ENCODE data around the gene SMIM45.

SMIM45 gene

DNA sequence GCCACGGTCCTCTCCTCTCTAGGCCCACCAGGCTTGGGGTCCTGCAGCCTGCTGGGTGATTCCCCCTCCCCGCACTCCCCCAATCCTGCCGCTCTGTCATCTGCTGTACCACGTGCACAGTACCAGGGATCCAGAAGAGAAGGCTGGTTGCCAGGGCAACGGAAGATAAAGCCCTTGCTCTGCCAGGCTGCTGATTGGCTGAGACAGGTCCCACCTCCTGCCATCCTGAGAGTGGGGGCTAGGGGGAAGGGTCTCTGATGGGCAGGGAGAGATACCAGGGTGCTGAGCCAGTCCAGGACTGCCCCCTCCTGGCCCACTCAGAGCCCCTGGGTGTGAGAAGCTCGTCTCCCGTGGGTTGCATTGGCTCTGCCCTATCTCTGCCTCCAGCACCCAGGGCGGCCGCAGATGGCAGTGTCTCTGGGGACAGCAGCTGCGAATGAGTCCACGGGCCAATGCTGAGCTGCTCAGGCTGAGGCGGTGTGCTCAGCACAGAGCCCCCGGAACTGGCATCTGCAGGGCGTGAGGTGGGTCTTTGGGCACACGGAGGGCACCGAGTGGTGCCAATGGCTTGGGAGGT is at the start of gene SMIM45:
Gene SMIM45 (plus strand): TSS at position 253 of the 577 bp plus-strand sequence.
- no peak for DNase-seq (ENCODE audit: low spot score in 2 of 2)
- Mint-ChIP-seq H3K4me3 (no peak within 1 kb of the TSS), H3K9me3 (no peaks in the 10 kb centered on the region), H3K27ac (peak within 1 kb of the TSS; percentile 18), H3K4me1 (peaks cover 9% of the 10 kb centered on the region), H3K36me3 (peaks cover under 1% of the 10 kb centered on the region)
- peak; percentile 20 for ATAC-seq

DNA sequence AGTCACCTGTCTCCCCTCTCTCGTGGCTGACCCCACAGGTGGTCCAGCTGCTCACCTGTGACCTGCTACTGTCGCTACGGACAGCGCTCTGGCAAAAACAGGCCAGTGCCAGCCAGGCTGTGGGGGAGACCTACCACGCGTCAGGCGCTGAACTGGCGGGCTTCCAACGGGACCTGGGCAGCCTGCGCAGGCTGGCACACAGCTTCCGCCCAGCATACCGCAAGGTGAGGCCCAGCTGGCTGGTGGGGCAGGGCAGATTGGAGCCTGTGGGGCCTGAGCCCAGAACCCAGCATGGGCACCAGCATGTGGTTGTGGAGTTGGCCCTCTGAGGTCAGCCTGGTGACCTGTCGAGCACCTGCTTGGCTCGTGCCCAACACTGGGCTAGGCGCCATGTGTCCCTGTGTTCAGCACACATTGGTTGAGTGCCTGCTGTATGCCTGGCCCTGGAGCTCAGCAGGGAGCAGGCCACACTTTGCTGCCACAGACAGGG is 49.0 kb upstream of the SMIM45 start:
- no peak for ATAC-seq
- no peak for DNase-seq (ENCODE audit: low spot score in 2 of 2)
- H3K9me3 Mint-ChIP-seq: no peaks in the 10 kb centered on the region
- peaks cover 97% of the 10 kb centered on the region for H3K36me3 Mint-ChIP-seq
- no peak overlapping the region for H3K4me3 Mint-ChIP-seq
- H3K4me1 Mint-ChIP-seq: peaks cover 11% of the 10 kb centered on the region
- peak overlapping the region; percentile 64 for H3K27ac Mint-ChIP-seq

DNA sequence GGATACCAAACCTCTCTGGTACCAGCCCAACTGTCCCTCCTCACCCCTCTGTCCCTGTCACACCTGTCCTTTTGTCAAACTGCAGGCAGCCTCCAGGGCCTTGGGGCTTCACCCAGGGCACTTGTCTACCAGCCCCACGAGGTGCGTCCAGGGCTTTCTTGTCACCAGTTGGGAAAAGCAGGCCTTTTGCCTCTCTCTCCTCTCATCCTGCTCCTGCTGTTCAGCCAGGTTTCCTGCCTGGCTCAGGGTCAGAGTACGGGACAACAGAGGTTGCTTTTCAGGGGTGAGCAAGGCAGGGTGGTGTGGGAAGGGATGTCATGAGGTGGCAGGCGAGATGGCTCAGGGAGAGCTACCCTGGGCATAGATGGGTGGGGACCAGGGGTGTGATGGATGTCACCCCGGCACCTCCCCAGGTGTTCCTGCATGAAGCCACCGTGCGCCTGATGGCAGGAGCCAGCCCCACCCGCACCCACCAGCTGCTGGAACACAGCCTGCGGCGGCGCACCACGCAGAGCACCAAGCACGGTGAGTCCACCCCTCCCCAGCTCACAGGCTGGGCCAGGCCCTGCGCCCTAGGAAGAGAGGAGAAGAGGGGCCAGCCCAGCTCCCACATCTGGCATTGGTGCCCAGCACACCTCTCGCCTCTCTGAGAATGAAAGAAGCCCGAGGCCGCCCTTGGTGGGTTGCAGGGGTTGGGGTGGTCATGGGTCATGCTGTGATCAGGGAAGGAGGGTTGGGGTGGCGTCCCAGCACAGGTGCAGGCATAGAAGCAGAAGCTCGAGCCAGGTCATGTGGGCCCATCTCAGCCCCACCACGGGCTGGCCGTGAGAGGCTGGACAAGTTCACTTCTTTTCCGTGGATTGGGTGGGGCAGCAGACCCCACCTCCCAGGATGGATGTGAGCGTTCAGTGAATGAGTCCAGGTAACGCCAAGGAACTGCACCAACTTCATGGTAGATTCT is 47.2 kb upstream of the SMIM45 start:
- DNase-seq (ENCODE audit: low spot score in 2 of 2) (no peak), ATAC-seq (no peak)
- peak overlapping the region; percentile 72 for H3K27ac Mint-ChIP-seq
- H3K9me3 Mint-ChIP-seq: no peaks in the 10 kb centered on the region
- H3K36me3 Mint-ChIP-seq: peaks cover 91% of the 10 kb centered on the region
- H3K4me3 Mint-ChIP-seq: no peak overlapping the region
- peaks cover 27% of the 10 kb centered on the region for H3K4me1 Mint-ChIP-seq

DNA sequence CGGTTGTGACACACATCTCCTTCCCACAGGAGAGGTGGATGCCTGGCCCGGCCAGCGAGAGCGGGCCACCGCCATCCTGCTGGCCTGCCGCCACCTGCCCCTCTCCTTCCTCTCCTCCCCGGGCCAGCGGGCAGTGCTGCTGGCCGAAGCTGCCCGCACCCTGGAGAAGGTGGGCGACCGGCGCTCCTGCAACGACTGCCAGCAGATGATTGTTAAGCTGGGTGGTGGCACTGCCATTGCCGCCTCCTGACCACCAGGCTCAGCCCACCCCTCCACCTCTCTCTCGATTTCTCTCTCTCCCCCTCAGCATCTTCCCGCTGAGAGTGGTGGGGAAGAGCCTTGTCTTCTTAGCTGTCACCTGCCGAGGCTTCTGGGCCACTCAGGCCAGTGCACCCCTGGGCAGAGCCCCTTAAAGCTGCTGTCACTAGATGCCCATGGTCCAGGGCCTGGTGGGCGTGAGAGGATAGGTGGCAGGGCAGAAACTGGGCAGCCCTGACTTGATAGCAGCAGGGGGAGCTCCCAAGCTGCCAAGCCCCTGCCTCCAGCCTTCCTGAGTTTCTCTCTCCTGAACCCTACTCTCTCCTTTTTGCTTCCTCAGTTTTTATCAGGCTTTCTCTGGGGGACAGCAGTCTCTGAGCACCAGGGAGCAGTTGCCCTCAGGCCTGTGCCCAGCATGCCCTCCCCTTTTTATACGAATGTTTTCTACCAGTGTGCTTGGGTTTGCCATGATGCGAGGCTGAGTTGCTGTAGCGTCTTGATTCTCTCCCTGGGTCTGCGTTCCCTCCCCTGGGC is 46.3 kb upstream of the SMIM45 start:
- H3K27ac Mint-ChIP-seq: peak overlapping the region; percentile 72
- no peaks in the 10 kb centered on the region for H3K9me3 Mint-ChIP-seq
- DNase-seq (ENCODE audit: low spot score in 2 of 2): no peak
- peaks cover 82% of the 10 kb centered on the region for H3K36me3 Mint-ChIP-seq
- no peak for ATAC-seq
- peaks cover 27% of the 10 kb centered on the region for H3K4me1 Mint-ChIP-seq
- H3K4me3 Mint-ChIP-seq: no peak overlapping the region

DNA sequence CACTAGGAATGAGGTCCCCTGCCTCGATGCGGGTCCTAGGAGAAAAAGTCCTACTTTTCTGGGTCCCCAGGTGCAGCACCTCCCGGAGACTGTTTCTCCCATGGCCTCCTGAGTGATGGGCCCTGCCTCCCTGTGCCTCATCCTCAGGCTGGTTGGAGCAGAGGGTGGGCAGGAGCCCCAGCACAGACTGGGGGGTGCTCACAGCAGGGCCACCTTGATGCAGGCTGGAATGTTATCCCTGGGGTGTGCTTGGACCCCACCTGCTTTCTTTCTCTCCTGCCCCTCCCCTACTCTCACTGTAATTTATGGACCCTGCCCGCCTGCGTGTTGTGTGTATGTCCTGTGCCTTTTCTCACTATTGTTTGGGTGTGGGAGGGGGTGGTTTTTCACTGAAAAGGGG is 45.1 kb upstream of the SMIM45 start:
- Mint-ChIP-seq H3K36me3 (peaks cover 76% of the 10 kb centered on the region), H3K4me3 (no peak overlapping the region), H3K4me1 (peaks cover 35% of the 10 kb centered on the region), H3K9me3 (no peaks in the 10 kb centered on the region), H3K27ac (peak overlapping the region; percentile 82)
- no peak for DNase-seq (ENCODE audit: low spot score in 2 of 2)
- no peak for ATAC-seq

DNA sequence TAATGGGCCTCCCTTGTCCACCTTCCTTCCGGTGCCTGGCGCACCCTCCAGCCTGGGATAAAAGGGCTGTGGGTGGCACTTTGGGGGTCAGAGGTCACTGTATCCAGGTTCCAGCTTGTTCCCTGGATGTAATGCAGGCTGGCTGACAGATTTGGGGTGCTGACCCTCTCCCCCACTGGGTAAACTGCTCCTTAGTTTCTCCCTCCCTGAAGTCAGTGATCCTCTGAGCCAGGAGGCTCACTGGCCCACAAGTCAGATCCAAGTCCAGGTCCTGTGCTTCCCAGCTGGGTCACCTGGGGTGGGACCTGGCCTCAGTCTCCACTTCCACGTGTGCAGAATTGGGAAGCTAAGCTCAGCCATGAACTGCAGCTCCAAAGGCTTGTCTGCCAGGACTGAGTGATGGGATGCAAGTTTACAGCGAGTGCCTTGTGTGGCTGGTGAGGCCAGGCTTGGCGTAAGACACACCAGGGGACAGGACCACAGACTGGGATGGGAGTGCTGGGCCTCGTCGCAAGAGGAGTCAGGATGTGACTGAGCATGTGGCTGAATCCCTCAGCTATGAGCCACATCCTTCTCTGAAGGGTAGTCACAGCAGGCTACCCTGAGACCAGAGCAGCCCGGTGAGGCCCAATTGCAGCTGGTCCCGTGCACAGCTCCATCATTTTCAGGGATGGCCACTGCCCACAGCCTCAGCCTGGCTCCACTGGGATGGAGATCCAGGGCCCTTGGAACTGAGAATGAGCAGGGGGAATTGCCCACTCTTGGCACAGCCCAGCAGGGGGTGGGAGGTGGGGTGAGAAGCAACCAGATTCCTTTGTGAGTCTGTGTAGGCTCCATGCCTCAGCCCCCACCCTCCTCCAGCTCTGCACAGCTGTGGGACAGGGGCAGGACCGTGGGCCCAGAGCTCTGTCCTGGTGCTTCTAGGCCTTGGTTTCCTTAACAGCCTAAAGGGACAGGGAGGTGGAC is 44.2 kb upstream of the SMIM45 start:
- Mint-ChIP-seq H3K4me1 (peaks cover 40% of the 10 kb centered on the region), H3K9me3 (no peaks in the 10 kb centered on the region), H3K4me3 (peak overlapping the region; percentile 44), H3K36me3 (peaks cover 79% of the 10 kb centered on the region), H3K27ac (peak overlapping the region; percentile 82)
- DNase-seq (ENCODE audit: low spot score in 2 of 2) (no peak), ATAC-seq (peak; percentile 63)

DNA sequence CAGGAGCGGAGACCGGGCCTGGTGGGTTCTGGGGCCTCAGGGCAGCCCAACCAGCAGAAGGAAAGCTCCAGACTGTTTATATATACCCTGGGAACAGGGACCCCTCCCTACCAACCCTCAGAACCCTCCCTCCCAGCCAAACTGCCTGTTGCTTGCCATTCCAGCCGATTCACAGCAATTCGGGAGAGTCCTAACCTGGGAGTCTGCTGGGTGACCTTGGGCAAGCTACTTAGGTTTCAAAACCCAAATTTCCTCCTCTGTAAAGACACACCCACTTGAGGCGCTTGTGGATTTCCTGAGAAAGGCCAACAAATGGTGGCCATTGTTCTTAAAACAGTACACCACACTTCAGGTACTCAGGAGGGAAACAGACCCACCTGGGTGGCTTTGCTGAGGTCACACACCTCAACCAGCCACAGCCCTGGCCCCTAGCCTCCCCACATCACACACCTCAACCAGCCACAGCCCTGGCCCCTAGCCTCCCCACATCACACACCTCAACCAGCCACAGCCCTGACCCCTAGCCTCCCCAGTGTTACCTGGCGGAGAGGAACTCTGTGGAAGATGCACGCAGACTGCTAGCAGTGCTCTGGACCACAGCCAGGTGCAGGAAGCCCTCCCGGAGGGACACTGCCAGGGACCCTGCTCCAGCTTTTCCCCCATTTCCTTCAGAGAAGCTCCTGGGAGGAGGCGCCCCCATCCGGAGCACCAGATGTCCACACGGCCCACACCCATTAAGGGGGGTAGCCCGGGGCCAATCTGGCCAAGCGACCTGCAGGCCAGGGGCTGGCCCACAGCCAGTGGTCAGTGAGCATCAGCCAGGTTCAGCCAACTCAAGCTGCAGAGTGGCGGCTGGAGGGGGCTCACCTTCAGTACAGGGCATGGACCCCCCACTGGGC is 43.3 kb upstream of the SMIM45 start:
- no peak for DNase-seq (ENCODE audit: low spot score in 2 of 2)
- Mint-ChIP-seq H3K9me3 (no peaks in the 10 kb centered on the region), H3K4me3 (peak overlapping the region; percentile 44), H3K4me1 (peaks cover 49% of the 10 kb centered on the region), H3K27ac (peak overlapping the region; percentile 85), H3K36me3 (peaks cover 79% of the 10 kb centered on the region)
- no peak for ATAC-seq

DNA sequence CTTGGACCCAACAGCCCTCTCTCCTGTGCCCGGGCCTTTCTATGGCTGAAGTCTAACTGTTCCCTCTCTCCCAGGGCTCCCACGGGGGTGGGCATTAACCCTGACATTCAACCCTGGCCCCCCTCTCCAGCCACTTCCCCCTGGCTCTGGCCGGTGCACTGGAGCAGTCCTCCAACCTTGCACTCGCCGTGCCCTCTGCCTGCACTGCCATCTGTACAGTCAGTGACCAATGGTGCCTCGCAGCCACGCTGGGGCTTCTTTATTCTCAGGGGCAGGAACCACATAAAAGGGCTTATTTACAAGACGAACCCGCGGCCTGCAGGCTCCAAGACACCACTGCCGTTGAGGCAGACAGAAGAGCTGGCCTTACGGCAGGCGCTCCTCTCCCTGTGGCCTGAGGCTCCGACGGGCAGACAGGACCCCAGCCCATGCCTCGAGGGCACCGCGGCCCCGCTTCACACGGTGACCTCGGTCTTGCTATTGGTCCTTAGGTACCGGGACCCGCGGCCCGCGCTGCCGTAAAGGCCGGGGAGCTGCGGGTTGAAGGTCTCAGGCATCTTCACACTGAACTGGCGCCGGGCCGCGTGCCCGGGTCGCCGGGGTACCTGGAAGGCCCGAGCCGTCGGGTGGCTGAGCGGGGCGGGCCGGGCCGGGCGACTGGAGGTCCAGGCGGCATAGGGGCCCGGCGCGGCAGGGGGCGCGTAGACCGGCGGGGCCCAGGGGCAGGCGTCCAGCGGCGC is 42.5 kb upstream of the SMIM45 start:
- H3K4me3 Mint-ChIP-seq: peak overlapping the region; percentile 44
- no peaks in the 10 kb centered on the region for H3K9me3 Mint-ChIP-seq
- ATAC-seq (no peak), DNase-seq (ENCODE audit: low spot score in 2 of 2) (no peak)
- H3K27ac Mint-ChIP-seq: peak overlapping the region; percentile 85
- peaks cover 49% of the 10 kb centered on the region for H3K4me1 Mint-ChIP-seq
- H3K36me3 Mint-ChIP-seq: peaks cover 71% of the 10 kb centered on the region

DNA sequence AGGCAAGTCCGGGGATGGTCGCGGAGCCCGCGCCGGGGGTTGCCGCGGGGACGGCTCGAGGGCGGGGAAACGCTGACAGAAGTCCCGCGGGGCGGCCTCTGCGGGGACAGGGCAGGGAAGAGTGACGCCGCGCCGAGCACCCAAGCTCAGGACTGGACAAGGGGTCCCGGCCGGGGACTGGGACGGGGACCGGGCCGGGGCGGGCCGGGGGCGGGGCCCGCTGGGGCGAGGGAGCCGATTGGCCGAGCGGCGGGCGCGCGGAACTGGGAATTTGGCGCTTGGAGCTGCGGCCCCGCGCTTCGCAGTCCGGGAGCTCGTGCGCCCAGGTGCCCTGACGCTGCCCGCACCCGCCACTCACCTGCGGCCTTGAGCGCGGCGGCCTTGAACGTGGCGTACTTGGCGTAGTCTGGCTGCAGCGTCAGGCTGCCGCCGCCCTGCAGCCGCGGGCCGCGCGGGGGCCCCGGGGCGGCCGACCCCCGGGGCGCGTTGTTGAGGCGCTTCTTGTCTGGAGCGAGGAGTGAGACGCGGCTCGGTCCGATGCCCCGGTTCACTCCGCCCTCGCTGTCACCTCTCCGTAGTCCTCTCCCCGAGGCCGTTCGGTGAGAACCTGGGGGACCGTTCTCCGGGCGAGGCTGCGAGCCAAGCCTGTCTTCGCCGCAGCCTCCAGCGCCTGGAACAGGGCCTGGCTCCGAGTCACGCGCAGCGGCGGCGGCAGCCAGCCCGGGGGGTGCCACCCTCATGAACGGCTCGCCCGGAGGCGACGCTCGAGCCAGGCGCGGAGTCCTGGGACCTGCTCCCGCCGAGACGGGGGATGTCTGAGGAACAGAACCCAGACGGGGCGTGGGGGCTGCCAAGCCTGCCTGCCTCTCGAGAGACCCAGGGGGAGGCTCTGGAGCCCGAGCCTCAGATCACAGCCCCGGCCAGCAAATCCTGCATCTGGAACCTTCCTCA is 41.6 kb upstream of the SMIM45 start:
- no peaks in the 10 kb centered on the region for H3K9me3 Mint-ChIP-seq
- H3K36me3 Mint-ChIP-seq: peaks cover 63% of the 10 kb centered on the region
- peaks cover 50% of the 10 kb centered on the region for H3K4me1 Mint-ChIP-seq
- H3K4me3 Mint-ChIP-seq: peak overlapping the region; percentile 61
- DNase-seq (ENCODE audit: low spot score in 2 of 2) (no peak), ATAC-seq (peak; percentile 43)
- H3K27ac Mint-ChIP-seq: no peak overlapping the region

DNA sequence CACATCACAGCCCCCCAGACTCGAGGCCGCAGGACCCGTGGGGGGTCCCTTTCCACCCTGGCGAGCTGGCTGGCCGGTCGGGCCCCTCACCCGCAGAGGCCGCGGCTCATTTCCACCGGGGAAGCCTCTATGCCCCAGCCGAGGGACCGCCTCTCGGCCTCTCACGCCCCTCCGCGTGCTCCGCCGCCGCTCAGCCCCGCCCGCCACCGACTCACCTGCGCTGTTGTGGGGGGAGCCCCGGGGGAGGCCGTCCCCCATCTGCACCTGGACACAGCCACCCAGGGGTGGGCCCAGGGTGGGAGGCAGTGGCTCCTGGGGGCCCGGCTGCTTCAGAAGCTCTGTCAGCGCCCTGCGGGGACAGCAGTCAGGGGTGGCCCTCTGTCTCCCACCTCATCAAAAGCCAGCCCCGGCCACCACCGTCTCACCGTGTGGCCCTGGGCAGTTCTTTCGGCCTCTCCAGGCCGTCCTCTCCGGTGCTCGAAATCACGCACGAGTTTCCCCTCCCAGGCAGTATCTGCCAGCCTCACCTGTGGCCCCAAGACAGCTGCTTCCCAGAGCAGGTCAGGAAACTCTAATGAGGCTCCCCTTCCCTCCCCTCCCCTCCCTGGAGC is 40.8 kb upstream of the SMIM45 start:
- peaks cover 58% of the 10 kb centered on the region for H3K4me1 Mint-ChIP-seq
- no peak for DNase-seq (ENCODE audit: low spot score in 2 of 2)
- ATAC-seq: no peak
- no peaks in the 10 kb centered on the region for H3K9me3 Mint-ChIP-seq
- H3K27ac Mint-ChIP-seq: no peak overlapping the region
- peaks cover 55% of the 10 kb centered on the region for H3K36me3 Mint-ChIP-seq
- H3K4me3 Mint-ChIP-seq: peak overlapping the region; percentile 61

DNA sequence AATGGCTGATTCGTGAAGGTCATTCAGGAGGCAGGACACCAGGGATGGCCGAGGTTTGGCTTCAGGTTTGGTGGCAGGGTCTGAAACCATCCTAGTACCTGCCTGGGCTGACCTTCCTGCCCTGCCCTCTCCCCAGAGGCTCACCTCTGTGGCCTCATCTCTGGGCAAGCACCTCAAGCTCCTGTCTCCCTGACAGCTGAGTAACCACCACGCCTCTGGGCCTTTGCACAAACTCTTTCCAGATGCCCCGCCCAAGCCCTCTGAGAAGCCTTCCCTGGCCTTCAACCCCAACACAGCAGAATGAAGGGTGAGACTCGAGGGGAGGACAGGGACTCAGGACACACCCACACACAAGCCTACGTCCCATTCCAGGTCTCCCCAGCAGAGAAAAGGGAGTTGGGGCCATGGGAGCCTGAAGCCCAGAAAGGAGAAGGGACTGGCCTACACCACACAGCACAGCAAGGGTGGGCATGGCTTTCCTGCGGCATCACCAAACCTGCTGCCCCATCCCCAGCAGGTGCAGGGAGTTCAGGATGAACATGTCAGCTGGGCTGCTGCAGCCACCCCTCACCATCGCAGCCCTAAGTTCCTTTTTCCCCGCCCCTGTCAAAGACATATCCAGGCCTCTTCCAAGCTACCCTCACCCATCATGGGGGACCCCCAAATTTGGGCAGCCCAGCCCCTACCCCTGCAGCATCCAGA is 39.5 kb upstream of the SMIM45 start:
- DNase-seq (ENCODE audit: low spot score in 2 of 2) (no peak), ATAC-seq (no peak)
- Mint-ChIP-seq H3K27ac (peak overlapping the region; percentile 58), H3K9me3 (no peaks in the 10 kb centered on the region), H3K4me1 (peaks cover 54% of the 10 kb centered on the region), H3K36me3 (peaks cover 41% of the 10 kb centered on the region), H3K4me3 (peak overlapping the region; percentile 61)
